ENCODE results near the gene SERPINA12. TPM values are rescaled to one million over a fixed set of nuclear protein-coding genes. Genes with fewer than 3 reads are reported as not detected.

SERPINA12 gene
- total and polyA plus RNA-seq, 2 of the 13 experiments (the other 11 are each of a cell fraction or from before 2014, with no cell fraction given) = 0.08 TPM; not detected in 1

- TF ChIP-seq ZHX1 (CRISPR knock-in tag; IDR thresholded peaks at IDR 0.05; ENCODE audit: low read depth) (0 out of 2 replicates have a peak, but pooled peaks have one; percentile 27), YEATS4 (CRISPR knock-in tag; IDR thresholded peaks at IDR 0.05; ENCODE audit: borderline replicate concordance) (no peak), DPF2 (CRISPR knock-in tag; IDR thresholded peaks at IDR 0.05; ENCODE audit: borderline replicate concordance, low read depth) (no peak), ZNF34 (CRISPR knock-in tag; IDR thresholded peaks at IDR 0.05; ENCODE audit: borderline replicate concordance) (no peak), MTA1 (CRISPR knock-in tag; IDR thresholded peaks at IDR 0.05; ENCODE audit: borderline replicate concordance) (no peak), CC2D1A (CRISPR knock-in tag; IDR thresholded peaks at IDR 0.05) (no peak), POLR2A (IDR thresholded peaks at IDR 0.05; ENCODE audit: insufficient read depth in 1 of 2, low read depth in 2 of 2, low read length in 2 of 2) (peak; percentile 2 to 57; a peak in 2 of 4 replicates), SOX13 (IDR thresholded peaks at IDR 0.05) (no peak), SOX13 (CRISPR knock-in tag; conservative IDR thresholded peaks at IDR 0.05 in 1 of 2, IDR thresholded peaks at IDR 0.05 in 1 of 2) (no peak), MEIS1 (CRISPR knock-in tag; IDR thresholded peaks at IDR 0.05; ENCODE audit: borderline replicate concordance) (no peak), ELF1 (CRISPR knock-in tag; IDR thresholded peaks at IDR 0.05) (no peak), ZXDC (CRISPR knock-in tag; IDR thresholded peaks at IDR 0.05) (no peak), KDM4B (CRISPR knock-in tag; IDR thresholded peaks at IDR 0.05) (no peak), ZNF496 (CRISPR knock-in tag; IDR thresholded peaks at IDR 0.05; ENCODE audit: insufficient replicate concordance) (no peak)
- TF ChIP-seq, protein P1, sequence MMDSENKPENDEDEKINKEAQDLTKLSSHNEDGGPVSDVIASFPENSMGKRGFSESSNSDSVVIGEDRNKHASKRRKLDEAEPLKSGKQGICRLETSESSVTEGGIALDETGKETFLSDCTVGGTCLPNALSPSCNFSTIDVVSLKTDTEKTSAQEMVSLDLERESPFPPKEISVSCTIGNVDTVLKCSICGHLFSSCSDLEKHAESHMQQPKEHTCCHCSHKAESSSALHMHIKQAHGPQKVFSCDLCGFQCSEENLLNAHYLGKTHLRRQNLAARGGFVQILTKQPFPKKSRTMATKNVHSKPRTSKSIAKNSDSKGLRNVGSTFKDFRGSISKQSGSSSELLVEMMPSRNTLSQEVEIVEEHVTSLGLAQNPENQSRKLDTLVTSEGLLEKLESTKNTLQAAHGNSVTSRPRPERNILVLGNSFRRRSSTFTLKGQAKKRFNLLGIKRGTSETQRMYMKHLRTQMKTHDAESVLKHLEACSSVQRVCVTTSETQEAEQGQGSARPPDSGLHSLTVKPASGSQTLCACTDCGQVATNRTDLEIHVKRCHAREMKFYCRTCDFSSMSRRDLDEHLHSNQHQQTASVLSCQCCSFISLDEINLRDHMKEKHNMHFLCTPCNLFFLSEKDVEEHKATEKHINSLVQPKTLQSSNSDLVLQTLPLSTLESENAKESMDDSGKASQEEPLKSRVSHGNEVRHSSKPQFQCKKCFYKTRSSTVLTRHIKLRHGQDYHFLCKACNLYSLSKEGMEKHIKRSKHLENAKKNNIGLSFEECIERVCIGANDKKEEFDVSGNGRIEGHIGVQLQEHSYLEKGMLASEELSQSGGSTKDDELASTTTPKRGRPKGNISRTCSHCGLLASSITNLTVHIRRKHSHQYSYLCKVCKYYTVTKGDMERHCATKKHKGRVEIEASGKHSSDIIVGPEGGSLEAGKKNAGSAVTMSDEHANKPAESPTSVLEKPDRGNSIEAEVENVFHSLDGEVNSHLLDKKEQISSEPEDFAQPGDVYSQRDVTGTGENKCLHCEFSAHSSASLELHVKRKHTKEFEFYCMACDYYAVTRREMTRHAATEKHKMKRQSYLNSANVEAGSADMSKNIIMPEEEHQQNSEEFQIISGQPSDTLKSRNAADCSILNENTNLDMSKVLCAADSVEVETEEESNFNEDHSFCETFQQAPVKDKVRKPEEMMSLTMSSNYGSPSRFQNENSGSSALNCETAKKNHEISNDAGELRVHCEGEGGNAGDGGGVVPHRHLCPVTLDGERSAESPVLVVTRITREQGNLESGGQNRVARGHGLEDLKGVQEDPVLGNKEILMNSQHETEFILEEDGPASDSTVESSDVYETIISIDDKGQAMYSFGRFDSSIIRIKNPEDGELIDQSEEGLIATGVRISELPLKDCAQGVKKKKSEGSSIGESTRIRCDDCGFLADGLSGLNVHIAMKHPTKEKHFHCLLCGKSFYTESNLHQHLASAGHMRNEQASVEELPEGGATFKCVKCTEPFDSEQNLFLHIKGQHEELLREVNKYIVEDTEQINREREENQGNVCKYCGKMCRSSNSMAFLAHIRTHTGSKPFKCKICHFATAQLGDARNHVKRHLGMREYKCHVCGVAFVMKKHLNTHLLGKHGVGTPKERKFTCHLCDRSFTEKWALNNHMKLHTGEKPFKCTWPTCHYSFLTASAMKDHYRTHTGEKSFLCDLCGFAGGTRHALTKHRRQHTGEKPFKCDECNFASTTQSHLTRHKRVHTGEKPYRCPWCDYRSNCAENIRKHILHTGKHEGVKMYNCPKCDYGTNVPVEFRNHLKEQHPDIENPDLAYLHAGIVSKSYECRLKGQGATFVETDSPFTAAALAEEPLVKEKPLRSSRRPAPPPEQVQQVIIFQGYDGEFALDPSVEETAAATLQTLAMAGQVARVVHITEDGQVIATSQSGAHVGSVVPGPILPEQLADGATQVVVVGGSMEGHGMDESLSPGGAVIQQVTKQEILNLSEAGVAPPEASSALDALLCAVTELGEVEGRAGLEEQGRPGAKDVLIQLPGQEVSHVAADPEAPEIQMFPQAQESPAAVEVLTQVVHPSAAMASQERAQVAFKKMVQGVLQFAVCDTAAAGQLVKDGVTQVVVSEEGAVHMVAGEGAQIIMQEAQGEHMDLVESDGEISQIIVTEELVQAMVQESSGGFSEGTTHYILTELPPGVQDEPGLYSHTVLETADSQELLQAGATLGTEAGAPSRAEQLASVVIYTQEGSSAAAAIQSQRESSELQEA (CRISPR knock-in tag; IDR thresholded peaks at IDR 0.05; ENCODE audit: not compliant biosample characterization) = no peak
Measured at GRCh38 chr14:94481468-94482131, 27.7 kb downstream of the SERPINA12 start (continued).

All from HepG2 (cell line).